SU-DHL-6 (cell line): ENCODE measurements around the gene KRTAP5-11.
A peak's percentile ranks its signal among the peaks of the same experiment; 100 is the strongest.
"Not testable (repeated sequence)": the region's sequence is repeated elsewhere in the genome, so short reads cannot be mapped to it uniquely, and the experiment has no call there.

Source experiments
- H2AFZ ChIP-seq: fragments of 200-600 bp; sonication (generic); 2 replicates; pipeline ENCODE4 v1.6.1; 2014; ENCODE audit warnings: low read depth, mild to moderate bottlenecking, moderate library complexity, mixed read lengths, antibody characterized with exemption, low read length; ENCODE audit not compliant: severe bottlenecking
- H3F3A ChIP-seq: fragments of 200-600 bp; shearing (Covaris generic); 2 replicates; pipeline ENCODE4 v1.6.0; 2016; ENCODE audit warnings: antibody characterized with exemption, mild to moderate bottlenecking; ENCODE audit not compliant: insufficient read depth
- H3K27ac ChIP-seq: fragments of 200-600 bp; sonication (generic); 2 replicates; pipeline ENCODE4 v1.5.1; 2016; ENCODE audit warnings: low read depth, mild to moderate bottlenecking, low read length, moderate library complexity, mixed read lengths
- H3K27me3 ChIP-seq: fragments of 200-600 bp; sonication (generic), shearing (Covaris generic); 2 replicates; pipeline ENCODE4 v1.6.0; 2014; ENCODE audit warnings: mild to moderate bottlenecking, low read length
- H3K36me3 ChIP-seq: fragments of 200-600 bp; sonication (generic); 2 replicates; pipeline ENCODE4 v1.6.1; 2014; ENCODE audit warnings: mild to moderate bottlenecking, low read length, mixed read lengths
- H3K4me2 ChIP-seq: fragments of 300-600, 200-600 bp; shearing (Covaris generic), sonication (generic); 2 replicates; pipeline ENCODE4 v1.6.0; 2014; ENCODE audit warnings: low read length, low read depth, mild to moderate bottlenecking; ENCODE audit not compliant: poor library complexity, severe bottlenecking
- H3K4me3 ChIP-seq: fragments of 200-600 bp; sonication (generic); 2 replicates; pipeline ENCODE4 v1.5.1; 2014; ENCODE audit warnings: antibody characterized with exemption, low read length, mild to moderate bottlenecking, mixed read lengths; ENCODE audit not compliant: insufficient read depth, poor library complexity, severe bottlenecking
- H3K79me2 ChIP-seq: fragments of 200-600 bp; sonication (generic); 2 replicates; pipeline ENCODE4 v1.6.1; 2014; ENCODE audit warnings: mild to moderate bottlenecking, low read length, moderate library complexity; ENCODE audit not compliant: insufficient read depth
- H3K9ac ChIP-seq: fragments of 200-600 bp; sonication (generic); 2 replicates; pipeline ENCODE4 v1.7.0; 2014; ENCODE audit warnings: mild to moderate bottlenecking, low read length
- H3K9me2 ChIP-seq: fragments of 200-600 bp; sonication (generic); replicated peaks from 2 replicates; pipeline ENCODE4 v1.6.1; 2014; ENCODE audit warnings: low read length; ENCODE audit not compliant: insufficient read depth
- H3K9me3 ChIP-seq: fragments of 200-600 bp; sonication (generic); 2 replicates; pipeline ENCODE4 v1.6.1; 2014; ENCODE audit warnings: low read length, mixed read lengths; ENCODE audit not compliant: insufficient read depth
- H4K20me1 ChIP-seq: fragments of 200-600 bp; sonication (generic); 2 replicates; pipeline ENCODE4 v1.6.1; 2014; ENCODE audit warnings: low read depth, mild to moderate bottlenecking, antibody characterized with exemption, low read length, moderate library complexity, mixed read lengths
- CTCF ChIP-seq: fragments of 200-600 bp; sonication (generic); IDR thresholded peaks from one replicate; pipeline ENCODE4 v1.5.1; 2017; ENCODE audit warnings: antibody characterized with exemption, mild to moderate bottlenecking, low read length, moderate library complexity; ENCODE audit not compliant: insufficient read depth, poor library complexity, severe bottlenecking
- EZH2phosphoT487 ChIP-seq: fragments of 200-600 bp; sonication (generic), shearing (Covaris generic); conservative IDR thresholded peaks from 2 replicates; pipeline ENCODE4 v1.6.1; 2018; ENCODE audit warnings: mild to moderate bottlenecking, antibody characterized with exemption, low read length, moderate library complexity, mixed read lengths

KRTAP5-11 gene

DNA sequence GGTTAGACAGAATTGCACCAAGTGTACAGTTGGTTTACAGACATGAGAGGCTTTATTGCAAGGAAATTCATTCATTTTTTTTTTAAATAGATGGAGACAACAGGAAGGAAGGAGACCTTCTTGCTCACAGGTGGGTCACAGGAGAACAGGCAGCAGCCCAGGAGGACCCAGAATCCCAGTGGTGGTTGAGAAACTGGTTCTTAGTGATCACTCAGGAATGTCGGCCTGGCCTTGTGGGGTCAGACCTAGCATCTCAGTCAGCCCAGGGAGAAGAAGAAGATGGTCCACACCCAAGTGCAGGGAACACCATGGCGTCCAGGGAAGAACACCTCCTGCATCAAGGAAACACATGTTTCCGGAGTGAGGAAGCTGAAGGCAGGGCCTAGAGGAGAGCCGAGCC is 849 bp downstream of the KRTAP5-11 start:
- no peaks in the 10 kb centered on the region for H3F3A ChIP-seq
- no peaks in the 10 kb centered on the region for H3K36me3 ChIP-seq
- H3K9me3 ChIP-seq = no peaks in the 10 kb centered on the region
- no peaks in the 10 kb centered on the region for H3K27me3 ChIP-seq
- no peaks in the 10 kb centered on the region for H3K9me2 ChIP-seq
- no peak overlapping the region for H3K9ac ChIP-seq
- no peak for TF ChIP-seq EZH2phosphoT487
- TF ChIP-seq CTCF = no peak
- H2AFZ ChIP-seq = no peak overlapping the region
- H3K4me3 ChIP-seq = no peak overlapping the region
- H3K79me2 ChIP-seq = no peaks in the 10 kb centered on the region
- H4K20me1 ChIP-seq = no peaks in the 10 kb centered on the region
- H3K27ac ChIP-seq = no peak overlapping the region
- H3K4me2 ChIP-seq = no peak overlapping the region

- Histone ChIP-seq H3K4me3 (no peak overlapping the region), H3K9me3 (no peaks in the 10 kb centered on the region), H3K36me3 (no peaks in the 10 kb centered on the region), H3K9ac (no peak overlapping the region), H3K27ac (no peak overlapping the region), H3K79me2 (no peaks in the 10 kb centered on the region), H3K9me2 (no peaks in the 10 kb centered on the region), H2AFZ (no peak overlapping the region), H4K20me1 (no peaks in the 10 kb centered on the region), H3K27me3 (no peaks in the 10 kb centered on the region), H3F3A (no peaks in the 10 kb centered on the region), H3K4me2 (no peak overlapping the region)
- peak; percentile 51 for TF ChIP-seq CTCF
- TF ChIP-seq EZH2phosphoT487 = no peak
These were observed 2.3 kb downstream of the KRTAP5-11 start for GRCh38 chr11:71580057-71581003.

- not testable (repeated sequence) for H3K27me3 ChIP-seq, H3K9me2 ChIP-seq, H4K20me1 ChIP-seq, H3K36me3 ChIP-seq, H3F3A ChIP-seq, H3K79me2 ChIP-seq, H3K27ac ChIP-seq, H3K9ac ChIP-seq, H3K4me3 ChIP-seq, H2AFZ ChIP-seq, H3K4me2 ChIP-seq, H3K9me3 ChIP-seq
These were observed 3.2 kb downstream of the KRTAP5-11 start for GRCh38 chr11:71579513-71579912.

GRCh38 chr11:71577469-71578004 is 5.1 kb downstream of the KRTAP5-11 start:
- no peak for TF ChIP-seq CTCF
- TF ChIP-seq EZH2phosphoT487 = no peak
- no peaks in the 10 kb centered on the region for H3K27me3 ChIP-seq
- H3K9me3 ChIP-seq = no peaks in the 10 kb centered on the region
- no peaks in the 10 kb centered on the region for H3F3A ChIP-seq
- no peaks in the 10 kb centered on the region for H3K36me3 ChIP-seq
- H3K9ac ChIP-seq = no peak overlapping the region
- no peak overlapping the region for H2AFZ ChIP-seq
- H3K27ac ChIP-seq = no peak overlapping the region
- H3K9me2 ChIP-seq = no peaks in the 10 kb centered on the region
- H3K79me2 ChIP-seq = no peaks in the 10 kb centered on the region
- H3K4me3 ChIP-seq = no peak overlapping the region
- H3K4me2 ChIP-seq = no peak overlapping the region
- H4K20me1 ChIP-seq = no peaks in the 10 kb centered on the region

GRCh38 chr11:71576688-71577465 is 5.8 kb downstream of the KRTAP5-11 start:
- not testable (repeated sequence) for H3K9me2 ChIP-seq, H3K4me3 ChIP-seq, H3K79me2 ChIP-seq, H3F3A ChIP-seq, H4K20me1 ChIP-seq, H3K27me3 ChIP-seq, H2AFZ ChIP-seq, H3K27ac ChIP-seq, H3K9me3 ChIP-seq, H3K9ac ChIP-seq, H3K36me3 ChIP-seq, H3K4me2 ChIP-seq
